Measurements from ENCODE around the gene GRIP1. TPM values are rescaled to one million over a fixed set of nuclear protein-coding genes. Genes with fewer than 3 reads are reported as not detected.

The GRIP1 gene
- total and polyA plus RNA-seq, 5 donors from 2014 or later, result 0.21 to 1.1 (median 0.41) TPM; not detected in 1

GRCh38 chr12:66371982-66372381 lies 306.9 kb downstream of the GRIP1 start:
- Histone ChIP-seq H3K27me3 (ENCODE audit: control insufficient read depth, insufficient read depth, low read length) (no peaks in the 10 kb centered on the region), H3K36me3 (ENCODE audit: control insufficient read depth, insufficient read depth, low read length) (peaks cover 7% of the 10 kb centered on the region), H3K9me3 (ENCODE audit: control insufficient read depth in 2 of 2, low read length in 2 of 2) (no peaks in the 10 kb centered on the region), H3K27ac (ENCODE audit: insufficient read depth, low read length, poor library complexity, severe bottlenecking) (no peak overlapping the region), H3K4me1 (ENCODE audit: control insufficient read depth, insufficient read depth, low read length, poor library complexity, severe bottlenecking) (no peaks in the 10 kb centered on the region), H3K4me3 (ENCODE audit: low read depth, low read length) (no peak overlapping the region)
- H3K27me3 Mint-ChIP-seq, result no peaks in the 10 kb centered on the region
- ATAC-seq (ENCODE audit: low read depth in 2 of 2) (no peak), DNase-seq (no peak)
- peaks cover 0 to 4% (median 0%) of the 10 kb centered on the region in 4 donors for H3K4me1 Mint-ChIP-seq
- H3K4me3 Mint-ChIP-seq, result no peak overlapping the region
- peaks cover 48% of the 10 kb centered on the region for H3K36me3 Mint-ChIP-seq
- no peak overlapping the region for H3K27ac Mint-ChIP-seq
- peaks cover 0 to 2% (median 0%) of the 10 kb centered on the region in 7 donors for H3K9me3 Mint-ChIP-seq

GRCh38 chr12:66367015-66367667 lies 311.7 kb downstream of the GRIP1 start:
- Mint-ChIP-seq H3K27me3 (no peaks in the 10 kb centered on the region), H3K4me1 (peaks cover 0 to 4% (median 0%) of the 10 kb centered on the region in 4 donors), H3K4me3 (no peak overlapping the region), H3K9me3 (no peaks in the 10 kb centered on the region), H3K36me3 (peaks cover 51% of the 10 kb centered on the region), H3K27ac (no peak overlapping the region)
- DNase-seq (no peak), ATAC-seq (ENCODE audit: low read depth in 2 of 2) (no peak)
- Histone ChIP-seq H3K27me3 (ENCODE audit: control insufficient read depth, insufficient read depth, low read length) (no peaks in the 10 kb centered on the region), H3K4me3 (ENCODE audit: low read depth, low read length) (no peak overlapping the region), H3K4me1 (ENCODE audit: control insufficient read depth, insufficient read depth, low read length, poor library complexity, severe bottlenecking) (no peaks in the 10 kb centered on the region), H3K9me3 (ENCODE audit: control insufficient read depth in 2 of 2, low read length in 2 of 2) (no peaks in the 10 kb centered on the region), H3K36me3 (ENCODE audit: control insufficient read depth, insufficient read depth, low read length) (peaks cover 7% of the 10 kb centered on the region), H3K27ac (ENCODE audit: insufficient read depth, low read length, poor library complexity, severe bottlenecking) (no peak overlapping the region)

GRCh38 chr12:66365718-66366490 lies 313.0 kb downstream of the GRIP1 start:
- Histone ChIP-seq H3K27ac (ENCODE audit: insufficient read depth, low read length, poor library complexity, severe bottlenecking) (no peak overlapping the region), H3K36me3 (ENCODE audit: control insufficient read depth, insufficient read depth, low read length) (peaks cover 7% of the 10 kb centered on the region), H3K9me3 (ENCODE audit: control insufficient read depth in 2 of 2, low read length in 2 of 2) (no peaks in the 10 kb centered on the region), H3K27me3 (ENCODE audit: control insufficient read depth, insufficient read depth, low read length) (no peaks in the 10 kb centered on the region), H3K4me1 (ENCODE audit: control insufficient read depth, insufficient read depth, low read length, poor library complexity, severe bottlenecking) (no peaks in the 10 kb centered on the region), H3K4me3 (ENCODE audit: low read depth, low read length) (no peak overlapping the region)
- ATAC-seq (ENCODE audit: low read depth in 2 of 2) (no peak), DNase-seq (no peak)
- H3K27ac Mint-ChIP-seq, result no peak overlapping the region
- peaks cover 47% of the 10 kb centered on the region for H3K36me3 Mint-ChIP-seq
- H3K4me3 Mint-ChIP-seq, result no peak overlapping the region
- H3K9me3 Mint-ChIP-seq, result no peaks in the 10 kb centered on the region
- no peaks in the 10 kb centered on the region for H3K27me3 Mint-ChIP-seq
- H3K4me1 Mint-ChIP-seq, result peaks cover 0 to 4% (median 0%) of the 10 kb centered on the region in 4 donors

GRCh38 chr12:66361703-66362102 lies 317.2 kb downstream of the GRIP1 start:
- ATAC-seq (ENCODE audit: low read depth in 2 of 2) (no peak), DNase-seq (no peak)
- Histone ChIP-seq H3K4me1 (ENCODE audit: control insufficient read depth, insufficient read depth, low read length, poor library complexity, severe bottlenecking) (no peaks in the 10 kb centered on the region), H3K9me3 (ENCODE audit: control insufficient read depth in 2 of 2, low read length in 2 of 2) (no peaks in the 10 kb centered on the region), H3K36me3 (ENCODE audit: control insufficient read depth, insufficient read depth, low read length) (peaks cover 7% of the 10 kb centered on the region), H3K27ac (ENCODE audit: insufficient read depth, low read length, poor library complexity, severe bottlenecking) (no peak overlapping the region), H3K27me3 (ENCODE audit: control insufficient read depth, insufficient read depth, low read length) (no peaks in the 10 kb centered on the region), H3K4me3 (ENCODE audit: low read depth, low read length) (no peak overlapping the region)
- no peaks in the 10 kb centered on the region for H3K9me3 Mint-ChIP-seq
- H3K27ac Mint-ChIP-seq, result no peak overlapping the region
- no peaks in the 10 kb centered on the region for H3K27me3 Mint-ChIP-seq
- peaks cover 0 to 2% (median 0%) of the 10 kb centered on the region in 4 donors for H3K4me1 Mint-ChIP-seq
- peaks cover 27% of the 10 kb centered on the region for H3K36me3 Mint-ChIP-seq
- H3K4me3 Mint-ChIP-seq, result no peak overlapping the region

- H3K9me3 Mint-ChIP-seq, result peaks cover 0 to 1% (median 0%) of the 10 kb centered on the region in 7 donors
- H3K4me1 Mint-ChIP-seq, result peaks cover 0 to 2% (median 0%) of the 10 kb centered on the region in 4 donors
- H3K4me3 Mint-ChIP-seq, result no peak overlapping the region
- H3K27ac Mint-ChIP-seq, result peak overlapping the region in 1 of 3 donors; percentile 23
- Histone ChIP-seq H3K36me3 (ENCODE audit: control insufficient read depth, insufficient read depth, low read length) (peaks cover 4% of the 10 kb centered on the region), H3K27ac (ENCODE audit: insufficient read depth, low read length, poor library complexity, severe bottlenecking) (no peak overlapping the region), H3K27me3 (ENCODE audit: control insufficient read depth, insufficient read depth, low read length) (no peaks in the 10 kb centered on the region), H3K4me1 (ENCODE audit: control insufficient read depth, insufficient read depth, low read length, poor library complexity, severe bottlenecking) (no peaks in the 10 kb centered on the region), H3K9me3 (ENCODE audit: control insufficient read depth in 2 of 2, low read length in 2 of 2) (no peaks in the 10 kb centered on the region), H3K4me3 (ENCODE audit: low read depth, low read length) (no peak overlapping the region)
- peaks cover 22% of the 10 kb centered on the region for H3K36me3 Mint-ChIP-seq
- ATAC-seq (ENCODE audit: low read depth in 2 of 2) (no peak), DNase-seq (no peak)
- H3K27me3 Mint-ChIP-seq, result no peaks in the 10 kb centered on the region
Measured at GRCh38 chr12:66359300-66359699, 319.6 kb downstream of the GRIP1 start.

- DNase-seq (no peak), ATAC-seq (ENCODE audit: low read depth in 2 of 2) (no peak)
- no peaks in the 10 kb centered on the region for H3K4me1 ChIP-seq (ENCODE audit: control insufficient read depth, insufficient read depth, low read length, poor library complexity, severe bottlenecking)
- H3K4me3 ChIP-seq (ENCODE audit: low read depth, low read length), result no peak overlapping the region
- no peak overlapping the region for H3K27ac ChIP-seq (ENCODE audit: insufficient read depth, low read length, poor library complexity, severe bottlenecking)
- H3K27me3 ChIP-seq (ENCODE audit: control insufficient read depth, insufficient read depth, low read length), result no peaks in the 10 kb centered on the region
- Mint-ChIP-seq H3K4me3 (no peak overlapping the region), H3K9me3 (peaks cover 0 to 1% (median 0%) of the 10 kb centered on the region in 7 donors), H3K27ac (no peak overlapping the region), H3K36me3 (peaks cover 44% of the 10 kb centered on the region), H3K4me1 (peaks cover 0 to 11% (median 6%) of the 10 kb centered on the region in 4 donors), H3K27me3 (no peaks in the 10 kb centered on the region)
- H3K36me3 ChIP-seq (ENCODE audit: control insufficient read depth, insufficient read depth, low read length), result peaks cover 20% of the 10 kb centered on the region
- H3K9me3 ChIP-seq (ENCODE audit: control insufficient read depth in 2 of 2, low read length in 2 of 2), result no peaks in the 10 kb centered on the region
Measured at GRCh38 chr12:66354291-66354690, 324.6 kb downstream of the GRIP1 start.

GRCh38 chr12:66352899-66353298 lies 326.0 kb downstream of the GRIP1 start:
- peaks cover 0 to 11% (median 6%) of the 10 kb centered on the region in 4 donors for H3K4me1 Mint-ChIP-seq
- Histone ChIP-seq H3K27ac (ENCODE audit: insufficient read depth, low read length, poor library complexity, severe bottlenecking) (no peak overlapping the region), H3K4me3 (ENCODE audit: low read depth, low read length) (no peak overlapping the region), H3K27me3 (ENCODE audit: control insufficient read depth, insufficient read depth, low read length) (no peaks in the 10 kb centered on the region), H3K4me1 (ENCODE audit: control insufficient read depth, insufficient read depth, low read length, poor library complexity, severe bottlenecking) (no peaks in the 10 kb centered on the region), H3K36me3 (ENCODE audit: control insufficient read depth, insufficient read depth, low read length) (peaks cover 30% of the 10 kb centered on the region), H3K9me3 (ENCODE audit: control insufficient read depth in 2 of 2, low read length in 2 of 2) (no peaks in the 10 kb centered on the region)
- DNase-seq, result no peak
- ATAC-seq (ENCODE audit: low read depth in 2 of 2), result no peak
- peaks cover 0 to 1% (median 0%) of the 10 kb centered on the region in 7 donors for H3K9me3 Mint-ChIP-seq
- H3K36me3 Mint-ChIP-seq, result peaks cover 55% of the 10 kb centered on the region
- H3K27ac Mint-ChIP-seq, result peak overlapping the region in 1 of 3 donors; percentile 95
- H3K4me3 Mint-ChIP-seq, result no peak overlapping the region
- H3K27me3 Mint-ChIP-seq, result no peaks in the 10 kb centered on the region

All from CD4-positive, CD25-positive, alpha-beta regulatory T cell (primary cell).